NCI-H2171 treated with DMSO at 0.1 percent for 48 hours (cell line): Measurements from ENCODE around the gene LBR.
"Not testable (repeated sequence)": the region's sequence is repeated elsewhere in the genome, so short reads cannot be mapped to it uniquely, and the experiment has no call there.

ENCODE experiments used
- DNase-seq: peaks from one replicate; lab custom pipeline; 2025; lab: John Stamatoyannopoulos, UW

LBR gene

DNA sequence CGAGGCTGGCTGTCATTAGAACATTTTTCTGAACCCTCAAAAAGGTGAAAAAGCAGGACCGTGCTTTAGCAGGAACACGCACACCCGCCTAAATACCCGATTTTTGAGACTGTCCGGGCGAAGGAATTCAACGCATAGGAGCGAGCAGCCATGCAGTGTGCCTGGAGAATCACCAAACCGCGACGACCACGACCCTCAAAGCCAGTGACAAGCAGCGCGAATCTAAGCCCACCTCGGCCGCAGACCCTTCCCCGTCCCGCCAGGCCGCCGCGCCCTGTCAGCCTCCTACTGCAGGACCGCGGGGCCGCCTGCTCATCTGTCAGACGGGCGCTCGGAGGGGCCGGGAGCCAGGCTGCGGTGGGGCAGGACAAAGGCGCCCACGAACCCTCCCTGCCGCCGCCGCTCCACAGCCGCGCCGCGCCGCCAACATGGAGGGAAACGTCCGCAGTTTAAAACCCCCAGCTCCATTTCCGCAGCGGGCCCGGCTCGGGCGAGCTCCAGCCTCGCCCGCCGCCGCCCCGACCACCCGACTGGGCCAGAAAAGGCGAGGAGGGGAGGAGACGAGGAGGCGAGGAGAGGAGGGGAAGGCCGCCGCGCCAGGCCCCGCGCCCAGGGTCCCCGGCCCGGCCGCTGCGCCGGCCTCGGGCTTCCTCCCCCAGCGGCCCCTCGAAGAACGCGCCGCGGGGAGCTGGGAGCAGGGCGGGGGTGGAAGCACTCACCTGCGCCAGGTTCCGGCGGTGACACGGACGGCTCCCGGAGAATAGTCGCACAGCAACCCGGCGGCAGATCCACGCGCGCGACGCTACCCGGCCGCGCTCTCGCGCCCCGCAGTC lies at the start of gene LBR:
Gene LBR, minus strand, starts transcription at position 804 of the 833 bp plus-strand sequence. CDS start 3,963 bp downstream, outside the sequence.
- DNase-seq, result no peak

GRCh38 chr1:225477296-225477911 lies 49.6 kb upstream of the LBR start:
- DNase-seq, result no peak

DNA sequence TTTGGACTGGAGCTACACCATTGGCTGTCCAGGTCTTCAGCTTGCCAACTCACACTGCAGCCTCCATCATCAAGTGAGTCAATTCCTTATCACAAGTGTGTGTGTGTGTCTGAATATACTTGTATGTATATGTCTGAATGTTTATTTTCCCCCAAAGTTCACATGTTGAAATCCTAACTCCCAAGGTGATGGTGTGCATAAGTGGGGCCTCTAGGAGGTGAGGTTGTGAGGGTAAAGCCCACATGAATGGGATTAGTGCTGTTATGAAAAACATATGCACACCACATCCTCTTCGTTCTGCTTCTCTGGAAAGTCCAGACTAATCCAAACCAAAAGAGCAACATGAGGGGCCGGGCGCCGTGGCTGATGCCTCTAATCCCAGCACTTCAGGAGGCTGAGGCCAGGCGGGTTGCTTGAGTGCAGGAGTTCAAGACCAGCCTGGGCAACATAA lies 48.7 kb upstream of the LBR start:
- DNase-seq, result no peak

GRCh38 chr1:225476100-225476511 lies 48.3 kb upstream of the LBR start:
- no peak for DNase-seq

GRCh38 chr1:225474986-225475820 lies 47.4 kb upstream of the LBR start:
- DNase-seq, result peak; percentile 68

GRCh38 chr1:225474439-225474985 lies 46.7 kb upstream of the LBR start:
- DNase-seq, result no peak

- DNase-seq, result not testable (repeated sequence)
Measured at GRCh38 chr1:225473676-225474438, 46.0 kb upstream of the LBR start.

DNA sequence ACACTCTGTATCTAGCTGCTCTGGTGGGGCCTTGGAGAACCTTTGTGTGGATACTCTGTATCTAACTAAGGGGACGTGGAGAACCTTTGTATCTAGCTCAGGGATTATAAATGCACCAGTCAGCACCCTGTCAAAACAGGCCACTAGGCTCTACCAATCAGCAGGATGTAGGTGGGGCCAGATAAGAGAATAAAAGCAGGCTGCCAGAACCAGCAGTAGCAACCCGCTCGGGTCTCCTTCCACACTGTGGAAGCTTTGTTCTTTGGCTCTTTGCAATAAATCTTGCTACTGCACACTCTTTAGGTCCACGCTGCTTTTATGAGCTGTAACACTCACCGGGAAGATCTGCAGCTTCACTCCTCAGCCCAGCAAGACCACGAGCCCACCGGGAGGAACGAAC lies 45.4 kb upstream of the LBR start:
- not testable (repeated sequence) for DNase-seq

GRCh38 chr1:225471453-225472301 lies 43.8 kb upstream of the LBR start:
- no peak for DNase-seq

GRCh38 chr1:225471109-225471452 lies 43.2 kb upstream of the LBR start:
- no peak for DNase-seq

DNA sequence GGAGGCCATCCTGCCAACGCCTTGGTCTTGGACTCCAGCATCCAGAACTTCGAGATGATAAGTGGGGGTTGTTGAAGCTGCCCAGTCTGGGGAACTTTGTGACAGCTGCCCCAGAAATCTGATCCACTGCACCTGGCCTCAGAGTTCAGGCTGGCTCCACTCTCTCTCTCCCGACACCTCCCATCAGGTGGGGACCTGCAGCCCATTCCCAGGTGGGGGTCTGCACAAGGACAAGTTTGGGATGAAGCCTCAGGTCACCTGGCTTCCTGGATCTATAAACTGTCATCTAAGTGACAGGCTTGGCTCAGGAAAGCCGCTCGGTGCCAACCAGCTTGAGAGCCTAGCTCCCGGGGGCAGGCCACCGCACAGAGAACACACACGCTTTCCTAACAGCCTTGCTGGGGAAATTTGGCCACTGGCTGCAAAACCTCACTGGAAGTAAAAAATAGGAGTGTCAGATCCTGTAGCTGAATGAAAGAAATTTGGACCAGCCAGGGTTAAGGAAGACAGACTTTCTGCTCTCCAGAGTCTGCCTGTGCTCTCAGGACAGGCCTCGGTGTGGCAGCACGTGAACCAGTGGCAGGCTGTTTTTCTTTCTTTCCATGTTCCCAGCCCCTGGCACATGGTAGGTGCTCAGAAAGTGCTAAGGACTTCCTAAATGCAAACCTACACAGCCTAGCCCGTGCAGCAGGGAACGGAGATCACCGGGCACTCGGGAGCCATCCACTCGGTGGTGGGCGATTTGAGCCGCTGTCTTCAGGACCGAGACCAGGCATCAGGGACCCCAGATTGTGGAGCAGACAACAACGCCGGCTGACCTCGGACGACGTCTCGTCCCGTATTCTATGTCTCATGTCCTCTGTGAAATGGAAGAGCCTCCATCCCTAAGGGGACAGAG lies 42.6 kb upstream of the LBR start:
- peak; percentile 30 for DNase-seq

DNA sequence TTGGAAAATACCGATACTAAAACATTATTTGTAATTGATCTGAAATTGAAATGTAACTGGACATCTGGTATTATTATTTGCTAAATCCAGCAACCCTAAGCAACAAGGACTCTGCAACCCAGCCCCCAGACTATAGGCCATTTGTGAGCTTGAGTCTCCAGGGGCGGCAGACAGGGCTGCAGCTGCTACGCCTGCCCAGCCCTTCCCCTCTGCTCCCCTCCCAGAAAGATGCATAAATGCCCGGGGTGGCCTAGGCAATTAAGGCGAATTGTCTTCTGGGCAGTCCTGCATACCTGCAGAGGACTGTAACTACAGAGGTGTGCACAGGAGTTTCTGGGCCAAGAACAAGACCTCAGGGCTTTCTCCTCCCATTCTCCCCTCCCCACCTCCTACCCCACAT lies 41.2 kb upstream of the LBR start:
- DNase-seq, result no peak

- no peak for DNase-seq
Measured at GRCh38 chr1:225468270-225469020, 40.6 kb upstream of the LBR start.

- no peak for DNase-seq
Measured at GRCh38 chr1:225467193-225468020, 39.6 kb upstream of the LBR start.

GRCh38 chr1:225466848-225467192 lies 39.0 kb upstream of the LBR start:
- no peak for DNase-seq

DNA sequence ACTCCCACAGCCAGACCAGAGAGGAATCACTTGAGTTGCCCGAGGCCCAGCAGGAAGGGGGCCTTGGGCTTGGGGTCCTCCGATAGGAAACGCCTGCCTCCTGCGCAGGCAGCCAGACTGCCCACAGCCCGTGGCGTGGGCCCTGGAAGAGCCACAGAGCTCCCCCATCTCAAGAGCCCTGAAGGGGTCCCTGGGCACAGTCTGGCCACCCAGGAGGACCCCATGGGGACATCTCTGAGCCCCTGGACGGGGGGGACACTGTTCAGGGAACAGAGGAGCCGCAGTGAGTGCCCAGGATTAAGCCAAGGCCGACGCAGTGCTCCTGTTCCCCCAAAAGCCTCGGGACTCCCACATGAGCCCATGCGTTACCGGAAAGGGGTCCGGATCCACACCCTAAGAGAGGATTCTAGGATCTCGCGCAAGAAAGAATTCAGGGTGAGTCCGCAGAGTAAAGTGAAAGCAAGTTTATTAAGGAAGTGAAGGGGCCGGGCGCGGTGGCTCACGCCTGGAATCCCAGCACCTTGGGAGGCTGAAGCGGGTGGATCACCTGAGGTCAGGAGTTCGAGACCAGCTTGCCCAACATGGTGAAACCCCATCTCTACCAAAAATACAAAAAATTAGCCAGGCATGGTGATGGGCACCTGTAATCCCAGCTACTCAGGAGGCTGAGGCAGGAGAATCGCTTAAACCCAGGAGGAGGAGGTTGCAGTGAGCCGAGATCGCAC lies 38.1 kb upstream of the LBR start:
- no peak for DNase-seq
